RWPE1 (cell line): ENCODE results near the gene PPARGC1A.

Experiments used
- CTCF ChIA-PET: fragments of 350-600 bp; sonication (Branson Sonifier 250); formaldehyde crosslinking; extraction: SDS; loops from one replicate; lab custom pipeline; 2021; lab: Yijun Ruan, JAX
- POLR2A ChIA-PET: fragments of 400-600 bp; formaldehyde crosslinking; extraction: SDS; loops from one replicate; lab custom pipeline; 2020; ENCODE audit warnings: antibody characterized with exemption; ENCODE audit not compliant: low non-redundant PET; lab: Yijun Ruan, JAX
- DNase-seq: peaks from one replicate; pipeline ENCODE4 v3.0.0; 2012; ENCODE audit warnings: low spot score
- H3K27ac ChIP-seq: fragments of 450-650 bp; 2 replicates; pipeline ENCODE4 v1.5.1; 2017
- TF ChIP-seq, protein P1 (sequence below): fragments of 450-650 bp; conservative IDR thresholded peaks from 2 replicates; pipeline ENCODE4 v1.5.1; 2017; ENCODE audit warnings: low read depth, mild to moderate bottlenecking

PPARGC1A gene

DNA sequence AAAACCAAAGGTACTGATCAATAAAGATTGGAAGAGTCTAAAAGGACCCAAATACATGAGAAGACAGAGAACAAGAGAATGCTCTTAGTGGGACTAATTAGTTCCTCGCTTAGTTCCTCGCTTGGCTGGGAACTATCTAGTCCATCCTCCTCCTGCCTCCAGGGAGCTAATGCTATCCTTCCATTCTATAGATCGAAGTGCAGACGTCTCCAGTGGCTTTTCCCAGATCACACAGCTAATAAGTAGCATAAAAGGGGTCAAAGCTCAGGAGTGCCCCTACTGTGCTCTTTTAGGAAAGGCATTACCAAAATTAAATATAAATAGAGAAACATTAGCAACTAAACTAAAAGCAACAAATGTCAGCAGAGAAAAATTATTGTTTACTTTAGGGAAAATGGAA, 42.3 kb upstream of the PPARGC1A start:
- CTCF ChIA-PET = interaction anchor here (0.6 kb wide), 3 partner anchors 237 to 539 kb away, joined by 3 to 4 read pairs (median 3); no protein-coding TSS in a partner anchor
- no peak for DNase-seq
- H3K27ac ChIP-seq = no peak overlapping the region
- POLR2A ChIA-PET = no interaction called here
- TF ChIP-seq, protein P1, sequence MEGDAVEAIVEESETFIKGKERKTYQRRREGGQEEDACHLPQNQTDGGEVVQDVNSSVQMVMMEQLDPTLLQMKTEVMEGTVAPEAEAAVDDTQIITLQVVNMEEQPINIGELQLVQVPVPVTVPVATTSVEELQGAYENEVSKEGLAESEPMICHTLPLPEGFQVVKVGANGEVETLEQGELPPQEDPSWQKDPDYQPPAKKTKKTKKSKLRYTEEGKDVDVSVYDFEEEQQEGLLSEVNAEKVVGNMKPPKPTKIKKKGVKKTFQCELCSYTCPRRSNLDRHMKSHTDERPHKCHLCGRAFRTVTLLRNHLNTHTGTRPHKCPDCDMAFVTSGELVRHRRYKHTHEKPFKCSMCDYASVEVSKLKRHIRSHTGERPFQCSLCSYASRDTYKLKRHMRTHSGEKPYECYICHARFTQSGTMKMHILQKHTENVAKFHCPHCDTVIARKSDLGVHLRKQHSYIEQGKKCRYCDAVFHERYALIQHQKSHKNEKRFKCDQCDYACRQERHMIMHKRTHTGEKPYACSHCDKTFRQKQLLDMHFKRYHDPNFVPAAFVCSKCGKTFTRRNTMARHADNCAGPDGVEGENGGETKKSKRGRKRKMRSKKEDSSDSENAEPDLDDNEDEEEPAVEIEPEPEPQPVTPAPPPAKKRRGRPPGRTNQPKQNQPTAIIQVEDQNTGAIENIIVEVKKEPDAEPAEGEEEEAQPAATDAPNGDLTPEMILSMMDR = no peak

DNA sequence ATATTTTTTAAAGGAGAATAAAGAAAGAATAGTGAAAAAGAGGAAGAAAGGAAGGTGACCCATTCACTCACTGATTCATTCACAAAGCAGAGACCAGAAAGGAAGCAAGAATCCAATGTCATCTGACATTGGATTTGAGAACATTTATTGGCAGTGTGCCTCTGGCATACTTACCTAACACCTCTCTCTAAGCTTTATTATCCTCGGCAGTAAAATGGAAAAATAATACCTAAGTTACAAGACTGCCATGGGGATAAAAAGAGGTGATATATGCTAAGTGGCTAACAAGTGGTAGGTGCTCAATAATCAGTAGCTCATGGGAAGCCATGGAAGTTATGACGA, 41.6 kb upstream of the PPARGC1A start:
- POLR2A ChIA-PET = no interaction called here
- TF ChIP-seq, protein P1 = no peak
- DNase-seq = no peak
- CTCF ChIA-PET = no interaction called here
- H3K27ac ChIP-seq = no peak overlapping the region

DNA sequence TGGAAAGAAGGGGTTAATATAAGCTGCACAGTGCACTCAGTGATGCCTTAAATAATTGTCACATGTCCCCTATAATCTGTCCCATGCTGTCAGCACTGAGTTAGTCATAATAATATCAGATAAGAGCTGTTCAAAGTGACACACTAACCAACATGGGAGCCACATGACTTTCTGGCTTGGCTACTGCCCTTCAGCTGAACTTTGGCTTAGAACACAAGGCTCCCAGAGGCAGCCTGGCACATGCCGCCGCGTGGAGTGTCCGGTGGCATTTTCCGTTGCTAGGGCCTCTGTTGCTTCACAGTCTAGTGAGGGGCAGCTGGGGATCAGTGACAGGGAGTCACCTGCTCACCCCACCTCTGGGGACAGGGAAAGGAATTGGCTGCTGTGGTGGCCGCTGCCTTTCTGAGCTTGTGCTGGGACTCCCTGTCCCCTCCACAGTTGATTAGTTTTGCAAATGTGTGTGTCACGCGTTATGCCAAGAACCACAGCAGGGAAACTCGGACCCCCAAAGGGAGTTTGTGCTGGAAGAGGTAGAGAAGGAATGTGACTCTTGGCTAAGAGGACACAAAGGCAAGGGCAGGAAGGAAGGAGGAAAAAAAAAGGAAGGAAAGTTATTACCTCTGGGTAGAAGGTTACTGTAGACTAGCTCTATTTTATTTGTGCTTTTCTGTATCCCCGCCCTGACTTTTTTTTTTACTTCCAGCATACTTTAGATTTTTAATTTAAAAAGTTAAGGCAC, 41.1 kb upstream of the PPARGC1A start:
- POLR2A ChIA-PET = no interaction called here
- no peak for DNase-seq
- TF ChIP-seq, protein P1 = no peak
- CTCF ChIA-PET = interaction anchor here (0.6 kb wide), 1 partner anchor 11 kb away, joined by 3 read pairs; no protein-coding TSS in a partner anchor
- no peak overlapping the region for H3K27ac ChIP-seq

DNA sequence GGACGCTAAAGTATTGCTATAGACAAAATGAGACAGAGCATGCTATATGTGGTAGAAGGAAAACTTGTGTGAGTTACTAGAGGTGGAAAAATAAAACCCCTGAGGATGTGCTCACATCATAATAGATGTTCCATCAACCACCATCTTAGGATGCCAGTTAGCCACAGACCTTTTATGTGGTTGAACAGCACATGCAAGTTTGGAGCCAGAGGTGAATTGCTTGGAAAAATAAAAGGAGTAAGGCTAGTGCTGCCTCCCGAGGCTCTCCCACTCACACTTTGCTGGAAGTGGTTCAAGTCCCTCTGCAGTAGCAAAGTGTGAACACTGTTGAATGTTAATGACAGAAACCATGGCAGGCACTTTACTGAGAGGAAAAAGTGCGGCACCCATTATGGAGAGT, 39.4 kb upstream of the PPARGC1A start:
- H3K27ac ChIP-seq = no peak overlapping the region
- ChIA-PET POLR2A (no interaction called here), CTCF (interaction anchor here (0.7 kb wide), 1 partner anchor 1898 kb away, joined by 3 read pairs; no protein-coding TSS in a partner anchor)
- DNase-seq = no peak
- TF ChIP-seq, protein P1 = no peak

DNA sequence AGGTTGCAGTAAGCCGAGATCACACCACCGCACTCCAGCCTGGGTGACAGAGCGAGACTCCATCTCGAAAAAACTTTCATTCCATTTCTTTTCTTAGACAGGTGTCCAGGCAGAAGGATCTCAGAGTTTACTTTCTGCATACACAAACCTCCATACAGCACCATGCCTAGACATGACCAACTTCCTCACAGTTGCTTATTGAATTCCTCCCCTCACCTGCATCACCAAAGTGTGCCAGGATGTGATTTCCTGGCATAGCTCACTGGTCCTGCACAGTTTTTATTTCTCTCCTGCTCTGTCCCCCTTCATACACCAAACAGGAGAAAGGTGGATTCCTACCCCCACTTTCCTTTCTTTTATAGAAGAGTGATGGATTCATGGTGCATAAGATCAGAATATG, 34.7 kb upstream of the PPARGC1A start:
- TF ChIP-seq, protein P1 = no peak
- POLR2A ChIA-PET = no interaction called here
- CTCF ChIA-PET = interaction anchor here (0.6 kb wide), 1 partner anchor 32 kb away, joined by 3 read pairs; no protein-coding TSS in a partner anchor
- no peak for DNase-seq
- no peak overlapping the region for H3K27ac ChIP-seq

DNA sequence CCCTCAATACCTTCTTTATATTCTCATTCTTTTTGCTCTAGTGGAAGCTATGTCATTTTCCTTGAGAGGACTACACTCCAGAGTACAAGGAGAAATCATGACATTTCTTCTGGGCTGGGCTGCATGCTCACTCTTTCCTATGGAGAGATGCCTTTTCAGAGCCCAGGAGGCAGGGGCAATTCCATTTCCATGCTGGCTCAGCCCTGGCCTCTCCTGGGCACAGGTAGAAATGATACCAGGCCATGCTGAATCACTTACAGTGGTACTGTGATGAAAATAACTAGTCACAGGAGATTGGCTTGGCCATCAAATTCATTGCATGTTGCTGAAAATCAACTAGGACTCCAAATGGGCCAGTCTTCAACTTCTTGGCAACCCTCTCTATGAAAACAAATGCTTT, 34.0 kb upstream of the PPARGC1A start:
- CTCF ChIA-PET = no interaction called here
- POLR2A ChIA-PET = no interaction called here
- no peak overlapping the region for H3K27ac ChIP-seq
- no peak for DNase-seq
- TF ChIP-seq, protein P1 = no peak
